Hematopoietic multipotent progenitor cell (in vitro differentiated cells): ENCODE measurements around the gene HSD17B2. TPM values are rescaled to one million over a fixed set of nuclear protein-coding genes. Genes with fewer than 3 reads are reported as not detected.
"Not testable (repeated sequence)": the region's sequence is repeated elsewhere in the genome, so short reads cannot be mapped to it uniquely, and the experiment has no call there.

Source experiments
- DNase-seq, 3 donors: peaks; one replicate each; pipeline ENCODE4 v3.0.0-alpha.2; 2011 to 2015; ENCODE audit warnings: low read depth in 2 of 3, low spot score in 2 of 3
- total RNA-seq: library from RNA; depleted of rRNA; stranded (reverse); fragments of >200 nt; gene quantifications from one replicate; pipeline ENCODE4 v1.2.3, GENCODE V29; 2012

Gene HSD17B2
- under 0.01 TPM for total RNA-seq

- no peak for DNase-seq
Measured at GRCh38 chr16:82034981-82035612, at the start of gene HSD17B2. HSD17B2 (plus strand) TSS chr16:82035253; CDS start chr16:82035425, 172 bp downstream.

- DNase-seq = no peak
Measured at GRCh38 chr16:81987121-81987520, 47.9 kb upstream of the HSD17B2 start.

GRCh38 chr16:81987706-81988105 is 47.3 kb upstream of the HSD17B2 start:
- DNase-seq = no peak

- DNase-seq = no peak
Measured at GRCh38 chr16:81992859-81993258, 42.2 kb upstream of the HSD17B2 start.

- no peak for DNase-seq
Measured at GRCh38 chr16:81994485-81994884, 40.6 kb upstream of the HSD17B2 start.

- DNase-seq = no peak
Measured at GRCh38 chr16:81995651-81996050, 39.4 kb upstream of the HSD17B2 start.

GRCh38 chr16:81996664-81997509 is 38.2 kb upstream of the HSD17B2 start:
- DNase-seq = no peak

GRCh38 chr16:81997738-81998137 is 37.3 kb upstream of the HSD17B2 start:
- no peak for DNase-seq

GRCh38 chr16:82002831-82003230 is 32.2 kb upstream of the HSD17B2 start:
- no peak for DNase-seq

- no peak for DNase-seq
Measured at GRCh38 chr16:82004601-82005000, 30.5 kb upstream of the HSD17B2 start.

- DNase-seq = no peak
Measured at GRCh38 chr16:82005027-82005830, 29.8 kb upstream of the HSD17B2 start.

- no peak for DNase-seq
Measured at GRCh38 chr16:82006036-82006435, 29.0 kb upstream of the HSD17B2 start.

GRCh38 chr16:82007189-82007588 is 27.9 kb upstream of the HSD17B2 start:
- no peak for DNase-seq

GRCh38 chr16:82008957-82009592 is 26.0 kb upstream of the HSD17B2 start:
- no peak for DNase-seq

GRCh38 chr16:82009789-82010188 is 25.3 kb upstream of the HSD17B2 start:
- not testable (repeated sequence) for DNase-seq

- no peak for DNase-seq
Measured at GRCh38 chr16:82010649-82011048, 24.4 kb upstream of the HSD17B2 start.

GRCh38 chr16:82011199-82011641 is 23.8 kb upstream of the HSD17B2 start, which contains the start of gene SDR42E1:
SDR42E1 (minus strand) TSS chr16:82011470; CDS start chr16:82000858, 10,612 bp downstream.
- DNase-seq = peak; percentile 32 to 67 (median 44)

- DNase-seq = peak in 1 of 3 donors; percentile 11
Measured at GRCh38 chr16:82013139-82013538, 21.9 kb upstream of the HSD17B2 start.

- DNase-seq = peak in 1 of 3 donors; percentile 35
Measured at GRCh38 chr16:82016263-82016662, 18.8 kb upstream of the HSD17B2 start.

- DNase-seq = no peak
Measured at GRCh38 chr16:82016964-82017363, 18.1 kb upstream of the HSD17B2 start.
